ENCODE data around the gene HAND2. TPM values are rescaled to one million over a fixed set of nuclear protein-coding genes. Genes with fewer than 3 reads are reported as not detected.

Gene HAND2
- total and polyA plus RNA-seq, 4 experiments from 2014 or later = not detected

DNA sequence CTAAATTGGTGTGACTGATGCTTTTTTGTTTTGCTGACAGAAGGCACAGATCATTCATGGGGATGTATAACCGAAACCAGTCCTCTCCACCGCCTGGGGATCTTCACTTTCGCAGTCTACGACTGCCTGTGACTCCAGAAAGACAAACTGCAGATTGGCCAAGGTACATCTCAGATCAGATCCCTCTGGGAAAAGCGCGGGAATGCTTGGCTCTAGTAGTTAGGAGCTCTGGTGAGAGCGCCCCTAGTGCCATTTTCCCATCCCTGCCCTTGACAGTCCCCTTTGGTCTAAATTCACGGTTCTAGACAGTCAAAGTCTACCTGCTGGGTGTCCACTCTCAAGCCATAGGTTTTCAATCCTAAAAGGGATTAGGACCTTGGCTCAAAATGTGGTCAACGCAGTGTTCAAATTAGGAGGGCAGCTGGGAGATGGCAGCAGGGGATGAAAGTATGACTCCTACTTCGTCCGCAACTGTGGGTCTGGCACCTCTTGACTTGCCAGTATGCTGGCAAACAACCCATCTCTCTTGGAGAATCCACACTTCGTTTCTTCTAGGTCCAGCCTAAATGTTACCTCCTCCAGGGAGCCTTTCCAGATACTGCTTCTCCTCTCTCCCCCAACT is 6.9 kb upstream of the HAND2 start:
- Mint-ChIP-seq H3K27me3 (peaks cover 75 to 79% of the 10 kb centered on the region in 2 donors), H3K36me3 (no peaks in the 10 kb centered on the region), H3K4me1 (peaks cover 5 to 21% (median 9%) of the 10 kb centered on the region in 4 donors), H3K27ac (no peak overlapping the region), H3K4me3 (peak overlapping the region in 2 of 8 donors; percentile 23 to 68), H3K9me3 (peaks cover 4 to 25% (median 12%) of the 10 kb centered on the region in 8 donors)
- no peak overlapping the region for H3K4me3 ChIP-seq (ENCODE audit: low read length in 2 of 2)
- H3K27ac ChIP-seq (ENCODE audit: low read depth, low read length) = no peak overlapping the region
- ChIA-PET CTCF (ENCODE audit: partially characterized antibody) (no interaction called here), POLR2A (ENCODE audit: partially characterized antibody) (no interaction called here)
- peaks cover 17% of the 10 kb centered on the region for H3K4me1 ChIP-seq (ENCODE audit: insufficient read depth, low read length)
- intact Hi-C loops (cut with micrococcal nuclease) = loop anchor here (10.0 kb wide), 1 partner anchor 678 kb away; no protein-coding TSS in a partner anchor
- peaks cover 79% of the 10 kb centered on the region for H3K27me3 ChIP-seq (ENCODE audit: insufficient read depth, low read length)
- no peaks in the 10 kb centered on the region for H3K9me3 ChIP-seq (ENCODE audit: control insufficient read depth in 1 of 2, low read length in 2 of 2)
- H3K36me3 ChIP-seq (ENCODE audit: insufficient read depth, low read length) = no peaks in the 10 kb centered on the region
- DNase-seq = no peak

- CTCF ChIA-PET (ENCODE audit: partially characterized antibody) = no interaction called here
- Mint-ChIP-seq H3K27me3 (peaks cover 79 to 83% of the 10 kb centered on the region in 2 donors), H3K27ac (no peak overlapping the region), H3K36me3 (no peaks in the 10 kb centered on the region), H3K4me1 (peaks cover 5 to 24% (median 11%) of the 10 kb centered on the region in 4 donors), H3K4me3 (no peak overlapping the region), H3K9me3 (peaks cover 4 to 29% (median 14%) of the 10 kb centered on the region in 8 donors)
- no peak overlapping the region for H3K4me3 ChIP-seq (ENCODE audit: low read length in 2 of 2)
- peaks cover 88% of the 10 kb centered on the region for H3K27me3 ChIP-seq (ENCODE audit: insufficient read depth, low read length)
- intact Hi-C loops (cut with micrococcal nuclease) = loop anchor here (10.0 kb wide), 1 partner anchor 679 kb away; no protein-coding TSS in a partner anchor
- no peaks in the 10 kb centered on the region for H3K9me3 ChIP-seq (ENCODE audit: control insufficient read depth in 1 of 2, low read length in 2 of 2)
- DNase-seq = no peak
- H3K4me1 ChIP-seq (ENCODE audit: insufficient read depth, low read length) = peaks cover 19% of the 10 kb centered on the region
- H3K27ac ChIP-seq (ENCODE audit: low read depth, low read length) = no peak overlapping the region
- POLR2A ChIA-PET (ENCODE audit: partially characterized antibody) = no interaction called here
- no peaks in the 10 kb centered on the region for H3K36me3 ChIP-seq (ENCODE audit: insufficient read depth, low read length)
These were observed 5.9 kb upstream of the HAND2 start for GRCh38 chr4:173535957-173536356.

GRCh38 chr4:173535165-173535902 is 5.3 kb upstream of the HAND2 start:
- intact Hi-C loops (cut with micrococcal nuclease) = loop anchor here (10.0 kb wide), 1 partner anchor 679 kb away; no protein-coding TSS in a partner anchor
- peaks cover 80 to 83% of the 10 kb centered on the region in 2 donors for H3K27me3 Mint-ChIP-seq
- POLR2A ChIA-PET (ENCODE audit: partially characterized antibody) = no interaction called here
- Histone ChIP-seq H3K27me3 (ENCODE audit: insufficient read depth, low read length) (peaks cover 93% of the 10 kb centered on the region), H3K4me3 (ENCODE audit: low read length in 2 of 2) (no peak overlapping the region), H3K9me3 (ENCODE audit: control insufficient read depth in 1 of 2, low read length in 2 of 2) (no peaks in the 10 kb centered on the region), H3K36me3 (ENCODE audit: insufficient read depth, low read length) (no peaks in the 10 kb centered on the region), H3K27ac (ENCODE audit: low read depth, low read length) (no peak overlapping the region), H3K4me1 (ENCODE audit: insufficient read depth, low read length) (peaks cover 25% of the 10 kb centered on the region)
- CTCF ChIA-PET (ENCODE audit: partially characterized antibody) = no interaction called here
- DNase-seq = no peak
- peaks cover 5 to 30% (median 13%) of the 10 kb centered on the region in 4 donors for H3K4me1 Mint-ChIP-seq
- H3K9me3 Mint-ChIP-seq = peaks cover 4 to 32% (median 16%) of the 10 kb centered on the region in 8 donors
- no peak overlapping the region for H3K27ac Mint-ChIP-seq
- H3K36me3 Mint-ChIP-seq = no peaks in the 10 kb centered on the region
- no peak overlapping the region for H3K4me3 Mint-ChIP-seq

DNA sequence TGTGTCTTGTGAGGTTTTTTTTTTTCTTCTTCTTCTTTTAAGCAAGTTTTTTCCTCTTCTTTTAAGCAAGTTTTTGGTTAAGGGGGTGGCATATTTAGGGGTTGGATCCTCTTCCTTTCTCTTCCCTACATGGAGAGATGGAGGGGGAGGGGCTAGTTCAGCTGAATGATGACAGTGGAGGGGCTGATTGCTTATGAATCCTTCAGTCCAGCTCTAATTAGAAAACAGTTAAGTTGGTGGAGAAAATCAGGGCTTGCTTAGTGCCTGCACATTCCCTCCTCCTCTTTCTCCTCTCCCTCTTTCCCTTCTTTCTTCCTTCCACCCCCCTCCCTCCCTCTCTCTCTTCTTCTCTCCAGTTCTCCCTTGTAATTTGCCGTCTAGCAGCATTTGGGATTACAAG is 4.4 kb upstream of the HAND2 start:
- Mint-ChIP-seq H3K36me3 (no peaks in the 10 kb centered on the region), H3K4me1 (peaks cover 8 to 35% (median 19%) of the 10 kb centered on the region in 4 donors), H3K27me3 (peaks cover 78 to 79% of the 10 kb centered on the region in 2 donors), H3K27ac (peak overlapping the region in 1 of 7 donors; percentile 38), H3K9me3 (peaks cover 4 to 34% (median 16%) of the 10 kb centered on the region in 8 donors), H3K4me3 (no peak overlapping the region)
- Histone ChIP-seq H3K4me3 (ENCODE audit: low read length in 2 of 2) (no peak overlapping the region), H3K9me3 (ENCODE audit: control insufficient read depth in 1 of 2, low read length in 2 of 2) (no peaks in the 10 kb centered on the region), H3K36me3 (ENCODE audit: insufficient read depth, low read length) (no peaks in the 10 kb centered on the region), H3K27ac (ENCODE audit: low read depth, low read length) (no peak overlapping the region), H3K27me3 (ENCODE audit: insufficient read depth, low read length) (peaks cover 95% of the 10 kb centered on the region), H3K4me1 (ENCODE audit: insufficient read depth, low read length) (peaks cover 32% of the 10 kb centered on the region)
- ChIA-PET CTCF (ENCODE audit: partially characterized antibody) (no interaction called here), POLR2A (ENCODE audit: partially characterized antibody) (no interaction called here)
- no peak for DNase-seq
- intact Hi-C loops (cut with micrococcal nuclease) = loop anchor here (10.0 kb wide), 1 partner anchor 680 kb away; no protein-coding TSS in a partner anchor

DNA sequence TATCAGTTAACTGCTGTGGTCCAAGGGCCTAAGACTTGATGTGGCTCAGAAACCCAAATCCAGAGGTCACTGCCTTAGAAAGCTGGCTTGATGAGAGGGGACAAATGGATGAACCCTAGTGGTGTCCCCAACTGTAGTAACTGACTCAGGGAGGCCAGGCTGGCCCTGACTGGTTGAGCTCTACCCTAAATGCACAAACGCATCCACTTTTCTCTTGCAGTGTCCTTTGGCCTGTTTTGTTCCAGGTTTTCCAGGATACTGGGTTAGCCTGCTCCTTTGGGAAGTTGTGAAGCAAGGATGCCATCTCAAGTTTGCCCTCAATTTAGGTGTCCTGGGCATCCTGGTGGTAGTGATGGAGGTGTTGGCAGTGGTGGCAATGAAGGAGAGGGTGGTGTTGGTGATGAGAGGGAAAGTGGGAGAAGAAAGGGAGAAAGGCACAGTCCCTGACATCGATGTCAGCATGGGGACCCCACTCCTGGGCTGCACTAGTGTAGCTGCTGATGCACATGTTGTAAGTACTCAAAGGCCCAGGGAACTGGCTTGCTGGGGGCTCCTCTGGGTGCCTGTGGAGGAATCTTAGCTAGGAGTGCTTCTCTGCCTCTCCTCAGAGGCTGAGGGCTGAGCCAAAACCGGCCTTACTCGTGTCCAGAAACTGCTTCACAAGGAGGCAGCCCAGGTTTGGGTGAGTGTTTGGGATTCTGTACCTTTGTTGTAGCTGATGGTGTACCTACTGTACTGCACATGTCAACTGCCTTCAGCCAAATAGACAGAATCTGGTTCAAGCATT is 2.9 kb upstream of the HAND2 start:
- H3K36me3 ChIP-seq (ENCODE audit: insufficient read depth, low read length) = no peaks in the 10 kb centered on the region
- intact Hi-C loops (cut with micrococcal nuclease) = loop anchor here (10.0 kb wide), 1 partner anchor 682 kb away; no protein-coding TSS in a partner anchor

DNA sequence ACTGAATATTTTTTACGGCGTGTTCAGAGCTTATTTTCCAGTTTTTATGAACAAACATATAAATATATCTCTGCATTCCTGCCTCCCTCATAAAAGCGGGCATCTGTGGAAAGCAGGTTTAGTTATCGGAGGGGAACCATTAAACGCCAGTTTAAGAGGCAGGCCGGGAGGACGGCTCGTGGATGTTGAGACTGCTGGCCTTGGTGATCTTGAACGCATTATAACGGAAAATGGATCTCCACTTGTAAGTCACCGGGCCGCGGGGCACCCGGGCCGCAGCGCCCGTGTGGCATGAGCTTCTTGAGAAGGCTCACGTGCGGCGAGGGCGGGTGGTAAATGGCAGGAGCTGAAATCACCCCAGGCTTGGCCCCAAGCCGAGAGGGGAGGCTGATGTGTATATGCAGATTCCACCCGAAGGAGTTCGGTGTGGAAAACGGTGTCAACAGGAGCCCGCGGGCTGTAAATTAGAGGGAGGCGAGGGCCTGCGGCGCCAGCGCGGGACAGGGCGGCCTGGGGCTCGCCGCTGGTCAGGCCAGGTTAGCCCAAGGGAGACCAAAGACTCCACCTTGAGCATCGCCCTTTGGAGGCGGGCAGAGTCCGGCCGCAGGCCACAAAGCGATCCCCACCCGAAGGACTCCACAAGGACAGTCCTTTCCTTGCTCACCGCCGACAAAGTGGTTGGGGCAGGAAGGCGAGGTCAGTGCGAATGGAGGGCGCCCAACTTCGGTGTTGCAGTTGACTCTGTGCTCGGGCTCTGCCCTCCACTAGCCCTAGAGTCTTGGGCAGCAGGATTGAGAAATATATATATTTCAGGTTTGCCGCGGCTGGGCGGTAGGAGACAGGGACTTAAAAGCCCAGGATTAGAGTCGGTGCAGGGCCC is 1.3 kb upstream of the HAND2 start:
- Mint-ChIP-seq H3K4me1 (peaks cover 11 to 26% (median 17%) of the 10 kb centered on the region in 4 donors), H3K27ac (peak overlapping the region in 3 of 7 donors; percentile 48 to 78 (median 77)), H3K36me3 (peaks cover 0 to 2% of the 10 kb centered on the region in 2 donors), H3K4me3 (peak overlapping the region in 6 of 8 donors; percentile 20 to 82 (median 46)), H3K9me3 (peaks cover 4 to 57% (median 27%) of the 10 kb centered on the region in 8 donors), H3K27me3 (peaks cover 74 to 77% of the 10 kb centered on the region in 2 donors)
- POLR2A ChIA-PET (ENCODE audit: partially characterized antibody) = no interaction called here
- H3K27me3 ChIP-seq (ENCODE audit: insufficient read depth, low read length) = peaks cover 90% of the 10 kb centered on the region
- peaks cover 15% of the 10 kb centered on the region for H3K4me1 ChIP-seq (ENCODE audit: insufficient read depth, low read length)
- H3K27ac ChIP-seq (ENCODE audit: low read depth, low read length) = no peak overlapping the region
- H3K4me3 ChIP-seq (ENCODE audit: low read length in 2 of 2) = no peak overlapping the region
- no peaks in the 10 kb centered on the region for H3K36me3 ChIP-seq (ENCODE audit: insufficient read depth, low read length)
- CTCF ChIA-PET (ENCODE audit: partially characterized antibody) = interaction anchor here (1.0 kb wide), 1 partner anchor 14 kb away, joined by 3 read pairs; no protein-coding TSS in a partner anchor
- intact Hi-C loops (cut with micrococcal nuclease) = loop anchor here (10.0 kb wide), 1 partner anchor 683 kb away; no protein-coding TSS in a partner anchor
- no peak for DNase-seq
- no peaks in the 10 kb centered on the region for H3K9me3 ChIP-seq (ENCODE audit: control insufficient read depth in 1 of 2, low read length in 2 of 2)

More for the DNA sequence above, 2.9 kb upstream of the HAND2 start:
- no peak overlapping the region for H3K27ac ChIP-seq (ENCODE audit: low read depth, low read length)
- CTCF ChIA-PET (ENCODE audit: partially characterized antibody) = no interaction called here
- DNase-seq = no peak
- no peak overlapping the region for H3K4me3 ChIP-seq (ENCODE audit: low read length in 2 of 2)
- peaks cover 9 to 29% (median 18%) of the 10 kb centered on the region in 4 donors for H3K4me1 Mint-ChIP-seq
- peaks cover 19% of the 10 kb centered on the region for H3K4me1 ChIP-seq (ENCODE audit: insufficient read depth, low read length)
- H3K27me3 ChIP-seq (ENCODE audit: insufficient read depth, low read length) = peaks cover 90% of the 10 kb centered on the region
- no peaks in the 10 kb centered on the region for H3K36me3 Mint-ChIP-seq
- POLR2A ChIA-PET (ENCODE audit: partially characterized antibody) = no interaction called here
- H3K9me3 Mint-ChIP-seq = peaks cover 4 to 43% (median 20%) of the 10 kb centered on the region in 8 donors
- H3K27ac Mint-ChIP-seq = peak overlapping the region in 1 of 7 donors; percentile 54
- H3K27me3 Mint-ChIP-seq = peaks cover 77 to 78% of the 10 kb centered on the region in 2 donors
- no peak overlapping the region for H3K4me3 Mint-ChIP-seq
- H3K9me3 ChIP-seq (ENCODE audit: control insufficient read depth in 1 of 2, low read length in 2 of 2) = no peaks in the 10 kb centered on the region

Data from CD4-positive, alpha-beta memory T cell (primary cell).